ENCODE results near the gene PLAAT4.

The PLAAT4 gene

DNA sequence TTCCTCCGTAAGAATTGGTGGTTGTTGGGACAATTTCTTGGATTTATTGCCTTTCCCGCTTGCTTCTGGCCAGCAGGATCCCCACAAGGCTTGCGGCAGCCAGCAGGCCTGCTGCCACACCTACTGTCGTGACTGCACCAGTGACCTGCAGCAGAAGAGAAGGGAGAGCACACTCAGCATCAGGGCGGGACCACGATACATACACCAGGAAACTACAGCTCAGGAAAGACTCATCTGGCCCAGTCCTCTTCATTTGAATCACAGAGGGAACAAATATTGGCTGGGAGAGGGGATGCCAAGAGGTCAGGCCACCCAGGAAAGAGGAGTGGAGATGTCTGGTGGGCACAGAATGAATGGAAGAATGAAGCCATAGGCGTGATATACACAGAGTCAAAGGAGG, 16.3 kb downstream of the PLAAT4 start:
- Histone ChIP-seq H2AFZ (ENCODE audit: low read depth) (no peak overlapping the region), H3K36me3 (ENCODE audit: insufficient read depth) (no peaks in the 10 kb centered on the region), H3K27me3 (ENCODE audit: insufficient read depth, low read depth) (no peaks in the 10 kb centered on the region), H3K4me2 (no peak overlapping the region), H4K20me1 (ENCODE audit: insufficient read depth) (no peaks in the 10 kb centered on the region), H3K4me3 (IDR thresholded peaks at IDR 0.05; ENCODE audit: insufficient read depth, low read depth, low read length) (no peak overlapping the region), H3K79me2 (ENCODE audit: insufficient read depth, low read depth) (no peaks in the 10 kb centered on the region), H3K9ac (no peak overlapping the region), H3K27ac (no peak overlapping the region), H3K4me1 (ENCODE audit: low read depth, poor library complexity, severe bottlenecking) (peaks cover 21% of the 10 kb centered on the region)
- TF ChIP-seq, protein P1, sequence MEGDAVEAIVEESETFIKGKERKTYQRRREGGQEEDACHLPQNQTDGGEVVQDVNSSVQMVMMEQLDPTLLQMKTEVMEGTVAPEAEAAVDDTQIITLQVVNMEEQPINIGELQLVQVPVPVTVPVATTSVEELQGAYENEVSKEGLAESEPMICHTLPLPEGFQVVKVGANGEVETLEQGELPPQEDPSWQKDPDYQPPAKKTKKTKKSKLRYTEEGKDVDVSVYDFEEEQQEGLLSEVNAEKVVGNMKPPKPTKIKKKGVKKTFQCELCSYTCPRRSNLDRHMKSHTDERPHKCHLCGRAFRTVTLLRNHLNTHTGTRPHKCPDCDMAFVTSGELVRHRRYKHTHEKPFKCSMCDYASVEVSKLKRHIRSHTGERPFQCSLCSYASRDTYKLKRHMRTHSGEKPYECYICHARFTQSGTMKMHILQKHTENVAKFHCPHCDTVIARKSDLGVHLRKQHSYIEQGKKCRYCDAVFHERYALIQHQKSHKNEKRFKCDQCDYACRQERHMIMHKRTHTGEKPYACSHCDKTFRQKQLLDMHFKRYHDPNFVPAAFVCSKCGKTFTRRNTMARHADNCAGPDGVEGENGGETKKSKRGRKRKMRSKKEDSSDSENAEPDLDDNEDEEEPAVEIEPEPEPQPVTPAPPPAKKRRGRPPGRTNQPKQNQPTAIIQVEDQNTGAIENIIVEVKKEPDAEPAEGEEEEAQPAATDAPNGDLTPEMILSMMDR (conservative IDR thresholded peaks at IDR 0.05; ENCODE audit: low read depth, low read length): no peak

DNA sequence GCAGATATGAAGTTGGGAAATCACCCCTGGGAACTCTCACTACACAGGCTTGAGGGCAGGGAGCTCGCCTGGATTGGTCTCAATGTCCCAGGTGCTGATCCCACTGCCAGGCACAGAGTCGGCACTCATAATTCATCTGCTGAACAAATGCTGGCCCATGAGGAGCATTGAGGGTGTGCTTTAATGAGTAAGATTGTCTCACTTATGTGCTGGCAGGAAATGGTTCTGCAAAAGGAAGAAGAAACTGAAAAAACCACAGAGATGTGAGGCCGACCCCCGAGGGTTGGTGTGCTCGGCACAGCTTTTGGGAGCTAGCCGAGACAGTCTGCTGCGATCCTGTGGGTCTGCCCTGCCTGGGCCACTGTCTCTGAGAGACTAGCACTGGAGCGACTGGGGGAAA, 17.2 kb downstream of the PLAAT4 start:
- Histone ChIP-seq H4K20me1 (ENCODE audit: insufficient read depth) (no peaks in the 10 kb centered on the region), H3K27ac (no peak overlapping the region), H3K4me2 (peak overlapping the region; percentile 45; the same call in 1 of the 2 replicates), H3K4me3 (IDR thresholded peaks at IDR 0.05; ENCODE audit: insufficient read depth, low read depth, low read length) (no peak overlapping the region), H3K79me2 (ENCODE audit: insufficient read depth, low read depth) (no peaks in the 10 kb centered on the region), H3K36me3 (ENCODE audit: insufficient read depth) (no peaks in the 10 kb centered on the region), H2AFZ (ENCODE audit: low read depth) (peak overlapping the region; percentile 39), H3K4me1 (ENCODE audit: low read depth, poor library complexity, severe bottlenecking) (peaks cover 21% of the 10 kb centered on the region), H3K27me3 (ENCODE audit: insufficient read depth, low read depth) (no peaks in the 10 kb centered on the region), H3K9ac (no peak overlapping the region; the same call in 1 of the 2 replicates)
- TF ChIP-seq, protein P1 (conservative IDR thresholded peaks at IDR 0.05; ENCODE audit: low read depth, low read length): no peak

DNA sequence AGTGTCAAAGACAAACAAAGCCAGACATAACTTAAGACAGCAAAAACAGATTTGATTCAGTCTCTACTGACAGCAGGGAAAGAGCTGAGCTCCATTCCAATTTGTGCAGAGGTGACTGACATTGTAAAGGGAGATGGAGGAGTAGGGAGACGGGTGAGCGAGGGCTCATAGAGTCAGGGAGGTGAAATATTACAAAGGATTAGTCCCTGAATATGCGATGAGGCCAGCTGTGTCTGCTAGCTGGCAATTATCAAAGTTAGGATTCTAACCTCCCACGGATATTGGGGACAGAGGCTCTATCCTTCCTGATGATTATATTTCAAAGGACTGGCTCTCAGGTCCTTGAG, 18.2 kb downstream of the PLAAT4 start:
- H3K79me2 ChIP-seq (ENCODE audit: insufficient read depth, low read depth): no peaks in the 10 kb centered on the region
- no peaks in the 10 kb centered on the region for H3K27me3 ChIP-seq (ENCODE audit: insufficient read depth, low read depth)
- no peak overlapping the region for H2AFZ ChIP-seq (ENCODE audit: low read depth)
- H3K4me1 ChIP-seq (ENCODE audit: low read depth, poor library complexity, severe bottlenecking): peaks cover 21% of the 10 kb centered on the region
- H3K36me3 ChIP-seq (ENCODE audit: insufficient read depth): no peaks in the 10 kb centered on the region
- no peak overlapping the region for H3K27ac ChIP-seq
- H3K4me2 ChIP-seq: no peak overlapping the region
- H4K20me1 ChIP-seq (ENCODE audit: insufficient read depth): no peaks in the 10 kb centered on the region
- no peak overlapping the region for H3K4me3 ChIP-seq (IDR thresholded peaks at IDR 0.05; ENCODE audit: insufficient read depth, low read depth, low read length)
- no peak overlapping the region for H3K9ac ChIP-seq
- TF ChIP-seq, protein P1 (conservative IDR thresholded peaks at IDR 0.05; ENCODE audit: low read depth, low read length): no peak

DNA sequence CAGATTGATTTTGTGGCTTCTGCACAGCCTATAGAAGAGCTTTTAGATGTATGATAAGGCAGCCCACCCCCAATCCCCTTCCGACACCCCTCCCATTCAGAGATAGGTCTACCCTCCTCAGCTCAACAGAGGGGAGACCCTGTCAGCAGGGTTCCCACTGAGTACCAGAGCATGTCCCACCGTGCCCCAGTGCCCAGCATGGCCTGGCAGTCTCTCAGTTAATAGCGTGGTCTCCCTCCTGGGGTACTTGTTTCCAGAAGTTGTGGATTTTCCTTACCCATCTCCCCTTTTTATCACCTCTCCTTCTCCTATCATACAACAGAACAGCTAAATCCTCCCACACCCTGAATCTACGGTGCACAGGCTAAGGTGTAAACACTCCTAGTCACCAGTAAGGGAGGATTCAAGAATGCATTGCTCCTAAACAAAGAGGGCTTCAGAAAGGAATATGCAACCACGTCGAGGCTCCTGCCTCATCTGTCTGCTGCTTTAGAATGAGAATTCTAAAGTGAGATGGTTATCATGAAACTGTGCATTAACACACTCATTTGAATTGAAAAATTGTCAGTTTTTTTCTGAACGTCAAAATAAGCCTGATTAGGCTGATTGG, 19.9 kb downstream of the PLAAT4 start:
- Histone ChIP-seq H3K27me3 (ENCODE audit: insufficient read depth, low read depth) (no peaks in the 10 kb centered on the region), H2AFZ (ENCODE audit: low read depth) (no peak overlapping the region), H3K4me1 (ENCODE audit: low read depth, poor library complexity, severe bottlenecking) (peaks cover 31% of the 10 kb centered on the region), H4K20me1 (ENCODE audit: insufficient read depth) (no peaks in the 10 kb centered on the region), H3K9ac (no peak overlapping the region), H3K27ac (no peak overlapping the region), H3K4me2 (no peak overlapping the region), H3K79me2 (ENCODE audit: insufficient read depth, low read depth) (no peaks in the 10 kb centered on the region), H3K36me3 (ENCODE audit: insufficient read depth) (no peaks in the 10 kb centered on the region), H3K4me3 (IDR thresholded peaks at IDR 0.05; ENCODE audit: insufficient read depth, low read depth, low read length) (no peak overlapping the region)
- TF ChIP-seq, protein P1 (conservative IDR thresholded peaks at IDR 0.05; ENCODE audit: low read depth, low read length): no peak

All from KMS-11 (cell line).